B cell (primary cell): Measurements from ENCODE around the gene HAPSTR1. TPM values are rescaled to one million over a fixed set of nuclear protein-coding genes. Genes with fewer than 3 reads are reported as not detected.

Source experiments
- ATAC-seq: fragments of 200-7000 bp; cut with Tn5 transposase; one replicate; pipeline ENCODE4 v1.10.0; 2021; ENCODE audit warnings: low read depth, mild to moderate bottlenecking, moderate number of reproducible peaks, moderate library complexity
- CTCF ChIA-PET: fragments of 350-600 bp; sonication (Branson Sonifier 250); formaldehyde crosslinking; loops from one replicate; lab custom pipeline; 2021; ENCODE audit warnings: antibody characterized with exemption, inconsistent platforms; lab: Charles Lee
- POLR2A ChIA-PET: fragments of 350-600 bp; sonication (Branson Sonifier 250); formaldehyde crosslinking; loops from one replicate; lab custom pipeline; 2021; ENCODE audit warnings: antibody characterized with exemption; lab: Charles Lee
- DNase-seq: peaks from one replicate; pipeline ENCODE4 v3.0.0; 2013
- H2AFZ ChIP-seq: 2 replicates; pipeline ENCODE4 v1.6.1; 2012; ENCODE audit warnings: mild to moderate bottlenecking, low read depth, low read length; ENCODE audit not compliant: insufficient read depth, poor library complexity, severe bottlenecking
- H3K27ac ChIP-seq, 2 donors: 1 replicate in 1 of 2; 2 replicates in 1 of 2; pipeline ENCODE4 v1.5.1; 2012 to 2013; ENCODE audit warnings: low read length in 2 of 2, mild to moderate bottlenecking in 2 of 2, moderate library complexity in 1 of 2
- H3K27me3 ChIP-seq, 4 experiments: fragments of 200-600 bp in 1 of 4; sonication (generic) in 1 of 4; replicated peaks in 1 of 4; 1 replicate in 2 of 4; 2 replicates in 2 of 4; pipeline versions ENCODE4 v1.6.1 to v1.7.0; 2013 to 2016; ENCODE audit warnings: low read length in 3 of 4, mild to moderate bottlenecking in 2 of 4, mixed read lengths in 1 of 4, moderate library complexity in 1 of 4; ENCODE audit not compliant: insufficient read depth in 4 of 4, control insufficient read depth in 3 of 4; ENCODE audit errors: control extremely low read depth in 1 of 4
- H3K36me3 ChIP-seq, 2 experiments: replicated peaks in 1 of 2; 1 replicate in 1 of 2; 2 replicates in 1 of 2; pipeline versions ENCODE4 v1.6.1 to v1.7.1; 2013; ENCODE audit warnings: low read length in 1 of 2; ENCODE audit not compliant: insufficient read depth in 2 of 2, control insufficient read depth in 1 of 2; ENCODE audit errors: control extremely low read depth in 1 of 2, extremely low read depth in 1 of 2
- H3K4me1 ChIP-seq, 2 donors: fragments of 200-600 bp in 1 of 2; sonication (generic) in 1 of 2; 1 replicate in 1 of 2; 2 replicates in 1 of 2; pipeline versions ENCODE4 v1.5.1 to v1.6.1; 2013 to 2017; ENCODE audit warnings: low read length in 2 of 2; ENCODE audit not compliant: control insufficient read depth in 2 of 2, insufficient read depth in 2 of 2
- H3K4me2 ChIP-seq: replicated peaks from 2 replicates; pipeline ENCODE3; 2012; ENCODE audit warnings: mild to moderate bottlenecking, low read depth, low read length; ENCODE audit not compliant: poor library complexity, severe bottlenecking
- H3K4me3 ChIP-seq, 5 experiments: fragments of 200-600 bp in 1 of 5; sonication (generic) in 1 of 5; 1 replicate in 3 of 5; 2 replicates in 2 of 5; pipeline versions ENCODE4 v1.5.1 to v1.7.0; 2011 to 2016; ENCODE audit warnings: low read length in 4 of 5, mild to moderate bottlenecking in 4 of 5, low read depth in 2 of 5, control low read depth in 1 of 5, moderate library complexity in 1 of 5; ENCODE audit not compliant: insufficient read depth in 1 of 5; ENCODE audit errors: control extremely low read depth in 1 of 5, extremely low read depth in 1 of 5
- H3K79me2 ChIP-seq: fragments of 200-600 bp; sonication (generic); one replicate; pipeline ENCODE4 v1.6.0; 2016; ENCODE audit warnings: low read length; ENCODE audit not compliant: control insufficient read depth, insufficient read depth
- H3K9ac ChIP-seq: fragments of 200-600 bp; sonication (generic); 2 replicates; pipeline ENCODE4 v1.6.1; 2017; ENCODE audit warnings: mild to moderate bottlenecking, low read length, moderate library complexity
- H3K9me3 ChIP-seq, 3 donors: one replicate each; pipeline versions ENCODE4 v1.6.1 to v1.7.1; 2013; ENCODE audit warnings: low read length in 2 of 3; ENCODE audit not compliant: control insufficient read depth in 2 of 3, insufficient read depth in 1 of 3; ENCODE audit errors: control extremely low read depth in 1 of 3
- H4K20me1 ChIP-seq: 2 replicates; pipeline ENCODE4 v1.6.0; 2012; ENCODE audit warnings: mild to moderate bottlenecking, low read length; ENCODE audit not compliant: insufficient read depth, control insufficient read depth, poor library complexity, severe bottlenecking
- H3K27ac Mint-ChIP-seq: one replicate; pipeline ENCODE4 v1.8.0; 2021; ENCODE audit warnings: mixed read lengths
- H3K27me3 Mint-ChIP-seq: one replicate; pipeline ENCODE4 v1.8.0; 2021; ENCODE audit warnings: mixed read lengths
- H3K4me1 Mint-ChIP-seq: one replicate; pipeline ENCODE4 v1.8.0; 2021; ENCODE audit warnings: mixed read lengths
- H3K4me3 Mint-ChIP-seq: one replicate; pipeline ENCODE4 v1.8.0; 2021; ENCODE audit warnings: mixed read lengths
- H3K9me3 Mint-ChIP-seq: one replicate; pipeline ENCODE4 v1.8.0; 2022; ENCODE audit warnings: mixed read lengths; ENCODE audit not compliant: insufficient read depth
- CTCF ChIP-seq: fragments of 200-600 bp; IDR thresholded peaks from one replicate; pipeline ENCODE4 v1.8.0; 2022; ENCODE audit warnings: antibody characterized with exemption, mild to moderate bottlenecking
- EZH2 ChIP-seq: IDR thresholded peaks from 2 replicates; pipeline ENCODE4 v1.6.1; 2012; ENCODE audit warnings: borderline replicate concordance, low read depth, mild to moderate bottlenecking, moderate library complexity, low read length; ENCODE audit not compliant: insufficient read depth, poor library complexity, severe bottlenecking
- WGBS: methylation state at CpG from one replicate; pipeline ENCODE4 v1.1.5; 2013; ENCODE audit warnings: missing lambda C conversion rate; ENCODE audit not compliant: insufficient coverage; 5-methylcytosine and 5-hydroxymethylcytosine counted together
- intact Hi-C: fragments of 100-400 bp; cut with micrococcal nuclease; formaldehyde crosslinking; loops from one replicate; pipeline ENCODE4 v1.10.0; 2022
- polyA plus RNA-seq: library from polyadenylated mRNA; depleted of rRNA; stranded (reverse); fragments of >200 nt; gene quantifications from 2 replicates; pipeline ENCODE4 v1.2.3, GENCODE V29; 2012
- total RNA-seq, 2 donors: library from RNA; stranded (reverse); fragments of 120-200 nt in 1 of 2; gene quantifications; 1 replicate in 1 of 2; 2 replicates in 1 of 2; pipeline versions ENCODE4 v1.2.3 to v1.2.4, GENCODE V29; 2013 to 2022

Gene HAPSTR1
- total and polyA plus RNA-seq, 2 donors (not counting 1 experiment from before 2014, with no cell fraction given): 35.5 to 99.2 TPM

- peaks cover 5 to 78% of the 10 kb centered on the region in 2 experiments for H3K36me3 ChIP-seq
- H3K27ac ChIP-seq: no peak overlapping the region
- H3K4me1 ChIP-seq: peaks cover 64 to 68% of the 10 kb centered on the region in 2 donors
- H3K27ac Mint-ChIP-seq: no peak overlapping the region
- H3K4me3 ChIP-seq: no peak overlapping the region
- no peak overlapping the region for H3K4me3 Mint-ChIP-seq
- H3K9ac ChIP-seq: no peak overlapping the region
- intact Hi-C loops: no loop called here
- no peak for ATAC-seq
- ChIA-PET CTCF (no interaction called here), POLR2A (no interaction called here)
- H4K20me1 ChIP-seq: peaks cover 100% of the 10 kb centered on the region
- no peak for DNase-seq
- H3K27me3 Mint-ChIP-seq: no peaks in the 10 kb centered on the region
- H3K9me3 Mint-ChIP-seq: no peaks in the 10 kb centered on the region
- no peaks in the 10 kb centered on the region for H3K27me3 ChIP-seq
- TF ChIP-seq CTCF (no peak), EZH2 (no peak)
- no peaks in the 10 kb centered on the region for H3K9me3 ChIP-seq
- peaks cover 100% of the 10 kb centered on the region for H3K79me2 ChIP-seq
- H2AFZ ChIP-seq: no peak overlapping the region
- peak overlapping the region; percentile 1 for H3K4me2 ChIP-seq
- peaks cover 86% of the 10 kb centered on the region for H3K4me1 Mint-ChIP-seq
Measured at GRCh38 chr16:9105189-9105588, 13.7 kb downstream of the HAPSTR1 start.

- Histone ChIP-seq H3K27me3 (no peaks in the 10 kb centered on the region), H3K4me3 (no peak overlapping the region), H3K27ac (no peak overlapping the region), H3K4me2 (peak overlapping the region; percentile 11), H3K4me1 (peaks cover 63 to 66% of the 10 kb centered on the region in 2 donors), H2AFZ (no peak overlapping the region), H3K9me3 (no peaks in the 10 kb centered on the region), H3K36me3 (peaks cover 5 to 89% of the 10 kb centered on the region in 2 experiments), H3K79me2 (peaks cover 100% of the 10 kb centered on the region), H3K9ac (no peak overlapping the region), H4K20me1 (peaks cover 100% of the 10 kb centered on the region)
- WGBS: 93% methylated on average over 8 of the region's 9 CpGs
- intact Hi-C loops: no loop called here
- ChIA-PET CTCF (no interaction called here), POLR2A (no interaction called here)
- Mint-ChIP-seq H3K27me3 (no peaks in the 10 kb centered on the region), H3K9me3 (no peaks in the 10 kb centered on the region), H3K4me1 (peaks cover 82% of the 10 kb centered on the region), H3K27ac (no peak overlapping the region), H3K4me3 (no peak overlapping the region)
- ATAC-seq: no peak
- TF ChIP-seq CTCF (no peak), EZH2 (no peak)
- DNase-seq: no peak
Measured at GRCh38 chr16:9107025-9107970, 15.9 kb downstream of the HAPSTR1 start.
